Keratinocyte (primary cell): ENCODE results near the gene LTBR. TPM values are rescaled to one million over a fixed set of nuclear protein-coding genes. Genes with fewer than 3 reads are reported as not detected.

ENCODE experiments used
- DNase-seq: peaks from one replicate; pipeline ENCODE4 v3.0.0-alpha.2; 2011; ENCODE audit warnings: low read depth, missing footprints, low spot score
- FAIRE-seq: peaks from 2 replicates; lab custom pipeline; 2011; peaks lifted over from hg19 to GRCh38; lab: Jason Lieb, UNC
- H2AFZ ChIP-seq: 2 replicates; pipeline ENCODE4 v1.6.0; 2012; ENCODE audit warnings: low read length, control low read depth, inconsistent platforms; ENCODE audit not compliant: control insufficient read depth
- H3K27ac ChIP-seq: 2 replicates; pipeline ENCODE4 v1.5.1; 2011; ENCODE audit warnings: low read length; ENCODE audit not compliant: control insufficient read depth, insufficient read depth
- H3K27me3 ChIP-seq: 3 replicates; pipeline ENCODE4 v1.6.0; 2011; ENCODE audit warnings: low read length; ENCODE audit not compliant: control insufficient read depth, insufficient read depth; ENCODE audit errors: extremely low read depth
- H3K36me3 ChIP-seq, 2 experiments: 2 replicates in 1 of 2; 3 replicates in 1 of 2; pipeline ENCODE4 v1.5.1; 2011; ENCODE audit warnings: low read length in 2 of 2, mild to moderate bottlenecking in 1 of 2; ENCODE audit not compliant: control insufficient read depth in 2 of 2, insufficient read depth in 2 of 2; ENCODE audit errors: extremely low read depth in 1 of 2
- H3K4me1 ChIP-seq: 3 replicates; pipeline ENCODE4 v1.5.1; 2011; ENCODE audit warnings: low read length; ENCODE audit not compliant: control insufficient read depth, insufficient read depth; ENCODE audit errors: extremely low read depth
- H3K4me2 ChIP-seq: 3 replicates; pipeline ENCODE4 v1.6.0; 2011; ENCODE audit warnings: low read depth, low read length; ENCODE audit not compliant: control insufficient read depth, insufficient read depth; ENCODE audit errors: extremely low read depth
- H3K4me3 ChIP-seq, 3 experiments: fragments of 200-600 bp in 1 of 3; sonication (generic) in 1 of 3; 2 replicates in 2 of 3; 3 replicates in 1 of 3; pipeline ENCODE4 v1.5.1; 2011 to 2016; ENCODE audit warnings: low read length in 3 of 3, mild to moderate bottlenecking in 3 of 3, control low read depth in 2 of 3, inconsistent platforms in 1 of 3, low read depth in 1 of 3, mixed read lengths in 1 of 3, mixed run types in 1 of 3, moderate library complexity in 1 of 3; ENCODE audit not compliant: control insufficient read depth in 2 of 3, insufficient read depth in 2 of 3; ENCODE audit errors: extremely low read depth in 1 of 3
- H3K79me2 ChIP-seq: 2 replicates; pipeline ENCODE4 v1.6.0; 2012; ENCODE audit warnings: low read length; ENCODE audit not compliant: control insufficient read depth, insufficient read depth
- H3K9ac ChIP-seq: 3 replicates; pipeline ENCODE4 v1.6.0; 2011; ENCODE audit warnings: low read length; ENCODE audit not compliant: control insufficient read depth, insufficient read depth; ENCODE audit errors: extremely low read depth
- H3K9me1 ChIP-seq: 3 replicates; pipeline ENCODE4 v1.6.0; 2011; ENCODE audit warnings: low read length; ENCODE audit not compliant: control insufficient read depth, insufficient read depth; ENCODE audit errors: extremely low read depth
- H3K9me3 ChIP-seq: 2 replicates; pipeline ENCODE4 v1.5.1; 2012; ENCODE audit warnings: low read depth, low read length; ENCODE audit not compliant: control insufficient read depth
- H4K20me1 ChIP-seq: 3 replicates; pipeline ENCODE4 v1.6.0; 2011; ENCODE audit warnings: low read length; ENCODE audit not compliant: control insufficient read depth, insufficient read depth; ENCODE audit errors: extremely low read depth
- EZH2 ChIP-seq: IDR thresholded peaks from one replicate; pipeline ENCODE4 v1.6.1; 2012; ENCODE audit warnings: inconsistent platforms, mild to moderate bottlenecking, low read length, moderate library complexity
- dilution Hi-C: fragments of 300-500 bp; cut with MboI; formaldehyde crosslinking; loops from one replicate; pipeline ENCODE4 v1.7.0; 2020; ENCODE audit warnings: low sequenced_read_pairs; ENCODE audit not compliant: extremely low pct_ligation_motif_present
- polyA plus RNA-seq, 5 experiments: library from polyadenylated mRNA; depleted of rRNA in 3 of 5; stranded (reverse) in 3 of 5; stranded (forward) in 1 of 5; unstranded in 1 of 5; fragments of >200 nt; gene quantifications; 1 replicate in 1 of 5; 2 replicates in 3 of 5; 3 replicates in 1 of 5; pipeline versions ENCODE4 v1.2.1 to v1.2.3, GENCODE V29; 2011 to 2012; ENCODE audit warnings: missing spikeins in 2 of 5, low read depth in 1 of 5, low replicate concordance in 1 of 5
- TF ChIP-seq, protein P1 (sequence below), 3 experiments: IDR thresholded peaks in 1 of 3; conservative IDR thresholded peaks in 1 of 3; optimal IDR thresholded peaks in 1 of 3; 2 replicates in 2 of 3; 3 replicates in 1 of 3; pipeline versions ENCODE3 to v1.5.1; 2011; ENCODE audit warnings: low read length in 3 of 3, mild to moderate bottlenecking in 3 of 3, moderate library complexity in 2 of 3, control low read depth in 1 of 3, inconsistent platforms in 1 of 3; ENCODE audit not compliant: insufficient read depth in 2 of 3; ENCODE audit errors: extremely low read depth in 1 of 3

Gene LTBR
- polyA plus RNA-seq, 1 donor (not counting 4 experiments of a cell fraction or from before 2014, with no cell fraction given), result 42.7 TPM

DNA sequence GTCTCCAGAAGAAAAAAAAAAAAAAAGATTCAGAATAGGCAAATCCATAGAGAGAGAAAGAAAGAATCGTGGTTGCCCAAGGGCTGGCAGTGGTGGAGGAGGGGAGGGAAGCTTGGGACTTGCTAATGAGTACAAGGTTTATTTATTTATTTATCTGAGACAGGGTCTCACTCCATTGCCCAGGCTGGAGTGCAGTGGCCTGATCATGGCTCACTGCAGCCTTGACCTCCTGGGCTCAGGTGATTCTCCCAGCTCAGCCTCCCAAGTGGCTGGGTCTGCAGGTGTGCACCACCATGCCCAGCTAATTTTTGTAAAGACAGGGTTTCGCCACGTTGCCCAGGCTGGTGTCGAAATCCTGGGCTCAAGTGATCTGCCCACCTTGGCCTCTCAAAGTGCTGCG lies 32.3 kb upstream of the LTBR start:
- DNase-seq (no peak), FAIRE-seq (no peak)
- no peak overlapping the region for H3K4me3 ChIP-seq
- H3K9me3 ChIP-seq, result no peaks in the 10 kb centered on the region
- no peaks in the 10 kb centered on the region for H3K27me3 ChIP-seq
- dilution Hi-C loops, result no loop called here
- TF ChIP-seq EZH2, result no peak
- TF ChIP-seq, protein P1, sequence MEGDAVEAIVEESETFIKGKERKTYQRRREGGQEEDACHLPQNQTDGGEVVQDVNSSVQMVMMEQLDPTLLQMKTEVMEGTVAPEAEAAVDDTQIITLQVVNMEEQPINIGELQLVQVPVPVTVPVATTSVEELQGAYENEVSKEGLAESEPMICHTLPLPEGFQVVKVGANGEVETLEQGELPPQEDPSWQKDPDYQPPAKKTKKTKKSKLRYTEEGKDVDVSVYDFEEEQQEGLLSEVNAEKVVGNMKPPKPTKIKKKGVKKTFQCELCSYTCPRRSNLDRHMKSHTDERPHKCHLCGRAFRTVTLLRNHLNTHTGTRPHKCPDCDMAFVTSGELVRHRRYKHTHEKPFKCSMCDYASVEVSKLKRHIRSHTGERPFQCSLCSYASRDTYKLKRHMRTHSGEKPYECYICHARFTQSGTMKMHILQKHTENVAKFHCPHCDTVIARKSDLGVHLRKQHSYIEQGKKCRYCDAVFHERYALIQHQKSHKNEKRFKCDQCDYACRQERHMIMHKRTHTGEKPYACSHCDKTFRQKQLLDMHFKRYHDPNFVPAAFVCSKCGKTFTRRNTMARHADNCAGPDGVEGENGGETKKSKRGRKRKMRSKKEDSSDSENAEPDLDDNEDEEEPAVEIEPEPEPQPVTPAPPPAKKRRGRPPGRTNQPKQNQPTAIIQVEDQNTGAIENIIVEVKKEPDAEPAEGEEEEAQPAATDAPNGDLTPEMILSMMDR (optimal IDR thresholded peaks at IDR 0.05 in 1 of 3, IDR thresholded peaks at IDR 0.05 in 1 of 3, conservative IDR thresholded peaks at IDR 0.05 in 1 of 3; ENCODE audit: extremely low read depth in 1 of 3, insufficient read depth in 2 of 3, low read length in 3 of 3), result no peak
- H3K4me2 ChIP-seq, result no peak overlapping the region
- H3K36me3 ChIP-seq, result peaks cover 0 to 2% of the 10 kb centered on the region in 2 experiments
- H2AFZ ChIP-seq, result no peak overlapping the region
- H4K20me1 ChIP-seq, result no peaks in the 10 kb centered on the region
- no peak overlapping the region for H3K27ac ChIP-seq
- no peak overlapping the region for H3K9ac ChIP-seq
- H3K9me1 ChIP-seq, result peaks cover 4% of the 10 kb centered on the region
- no peaks in the 10 kb centered on the region for H3K79me2 ChIP-seq
- no peaks in the 10 kb centered on the region for H3K4me1 ChIP-seq

DNA sequence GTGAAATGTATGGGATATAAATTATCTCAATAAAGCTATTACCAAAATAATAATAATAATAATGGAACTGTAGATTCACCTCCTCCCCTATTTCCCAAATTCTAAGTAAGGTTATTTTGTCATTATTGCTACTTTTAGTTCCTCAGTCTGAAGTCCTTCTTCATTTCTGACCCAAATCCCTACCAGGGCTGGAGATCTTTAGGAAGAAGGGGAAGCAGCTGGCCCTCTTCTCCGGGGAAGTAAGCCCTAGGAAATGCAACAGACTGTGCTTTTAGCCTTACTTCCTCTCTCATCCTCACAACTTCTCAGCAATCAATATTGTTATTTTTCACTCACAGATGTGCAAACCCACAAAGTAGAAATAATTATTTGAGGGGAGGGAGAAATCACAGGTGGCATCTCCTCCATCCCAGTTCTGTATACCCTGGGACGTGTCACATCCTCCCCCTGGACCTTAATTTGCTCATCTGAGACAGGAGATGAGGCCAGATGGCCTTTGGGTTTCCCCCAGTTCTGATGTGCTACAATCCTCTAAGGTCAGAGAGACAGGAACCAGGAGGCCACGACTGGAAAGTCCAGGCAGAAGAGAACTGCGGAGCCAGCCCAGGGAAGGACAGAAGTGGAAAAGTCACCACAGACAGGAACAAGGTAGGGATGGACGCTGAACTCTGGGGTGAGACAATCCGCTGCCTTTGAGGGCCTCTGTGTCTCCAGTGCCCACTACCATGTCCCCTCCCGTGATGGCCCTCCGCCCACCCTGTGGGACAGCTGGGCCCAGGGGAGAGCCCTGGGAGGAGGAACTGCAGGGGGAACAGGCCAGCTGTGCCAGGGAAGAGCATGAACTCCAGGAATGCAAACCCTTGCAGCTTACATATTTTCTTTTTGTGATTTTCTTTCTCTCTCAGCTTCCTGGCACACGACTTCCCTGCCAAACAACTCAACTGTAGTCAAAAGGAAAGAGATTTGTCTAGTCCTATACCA lies 31.5 kb upstream of the LTBR start:
- no peaks in the 10 kb centered on the region for H3K9me3 ChIP-seq
- H3K4me3 ChIP-seq, result no peak overlapping the region
- no peak for DNase-seq
- peaks cover 4% of the 10 kb centered on the region for H3K9me1 ChIP-seq
- H3K4me2 ChIP-seq, result no peak overlapping the region
- dilution Hi-C loops, result no loop called here
- H3K9ac ChIP-seq, result no peak overlapping the region
- no peaks in the 10 kb centered on the region for H3K79me2 ChIP-seq
- no peak overlapping the region for H3K27ac ChIP-seq
- TF ChIP-seq, protein P1 (optimal IDR thresholded peaks at IDR 0.05 in 1 of 3, IDR thresholded peaks at IDR 0.05 in 1 of 3, conservative IDR thresholded peaks at IDR 0.05 in 1 of 3; ENCODE audit: extremely low read depth in 1 of 3, insufficient read depth in 2 of 3, low read length in 3 of 3), result no peak
- TF ChIP-seq EZH2, result no peak
- H2AFZ ChIP-seq, result no peak overlapping the region
- peaks cover 0 to 2% of the 10 kb centered on the region in 2 experiments for H3K36me3 ChIP-seq
- H4K20me1 ChIP-seq, result no peaks in the 10 kb centered on the region
- H3K4me1 ChIP-seq, result no peaks in the 10 kb centered on the region
- no peaks in the 10 kb centered on the region for H3K27me3 ChIP-seq
- FAIRE-seq, result no peak
